T-helper 1 cell (primary cell): Measurements from ENCODE around the gene LDB2.
"Not testable (repeated sequence)": the region's sequence is repeated elsewhere in the genome, so short reads cannot be mapped to it uniquely, and the experiment has no call there.

Experiments
- DNase-seq, 5 donors: peaks; one replicate each; pipeline ENCODE4 v3.0.0-alpha.2; 2012 to 2020

The LDB2 gene

DNA sequence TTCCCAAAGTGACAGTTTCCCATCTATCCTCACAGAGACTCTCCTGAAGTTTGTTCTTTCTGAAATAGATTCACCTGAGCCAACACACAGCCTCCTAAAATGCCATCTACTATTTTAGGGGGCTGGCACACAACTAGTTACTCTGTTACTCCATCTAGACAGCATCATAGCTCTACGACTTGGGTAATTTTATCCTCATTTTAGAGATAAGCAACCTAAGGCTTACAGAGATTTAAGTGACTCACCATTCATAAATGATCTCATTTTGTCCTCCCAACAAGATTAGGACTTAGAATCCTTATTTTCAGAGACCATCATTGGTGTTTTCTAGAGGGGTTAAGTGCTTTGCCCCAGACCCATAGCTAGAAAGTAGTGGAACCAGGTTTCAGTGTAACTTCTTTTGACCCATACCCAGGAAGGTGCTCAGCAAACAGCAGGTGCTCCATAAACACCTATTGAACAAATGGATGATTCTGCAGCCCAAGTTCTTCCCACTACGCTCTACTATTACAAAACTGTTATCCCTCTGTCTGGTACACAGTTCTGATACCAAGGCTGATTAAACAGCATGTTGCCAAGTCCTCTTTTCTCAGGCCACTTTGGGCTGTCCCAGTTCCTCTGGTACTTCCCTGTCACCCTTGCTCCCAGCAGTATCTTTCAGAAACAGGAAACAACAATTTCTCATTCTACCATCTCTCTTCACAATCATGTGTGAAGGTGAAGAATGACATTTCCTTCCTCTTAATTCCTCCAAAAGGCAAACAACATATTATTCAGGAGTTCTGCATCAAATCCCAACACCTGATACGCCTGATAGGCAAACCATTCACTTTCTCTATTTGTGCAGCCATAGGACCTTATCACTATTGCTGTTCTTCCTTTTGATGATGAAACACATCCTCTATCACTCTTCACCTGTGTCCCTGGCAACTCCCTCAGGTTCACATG is 367.5 kb downstream of the LDB2 start:
- DNase-seq = no peak

DNA sequence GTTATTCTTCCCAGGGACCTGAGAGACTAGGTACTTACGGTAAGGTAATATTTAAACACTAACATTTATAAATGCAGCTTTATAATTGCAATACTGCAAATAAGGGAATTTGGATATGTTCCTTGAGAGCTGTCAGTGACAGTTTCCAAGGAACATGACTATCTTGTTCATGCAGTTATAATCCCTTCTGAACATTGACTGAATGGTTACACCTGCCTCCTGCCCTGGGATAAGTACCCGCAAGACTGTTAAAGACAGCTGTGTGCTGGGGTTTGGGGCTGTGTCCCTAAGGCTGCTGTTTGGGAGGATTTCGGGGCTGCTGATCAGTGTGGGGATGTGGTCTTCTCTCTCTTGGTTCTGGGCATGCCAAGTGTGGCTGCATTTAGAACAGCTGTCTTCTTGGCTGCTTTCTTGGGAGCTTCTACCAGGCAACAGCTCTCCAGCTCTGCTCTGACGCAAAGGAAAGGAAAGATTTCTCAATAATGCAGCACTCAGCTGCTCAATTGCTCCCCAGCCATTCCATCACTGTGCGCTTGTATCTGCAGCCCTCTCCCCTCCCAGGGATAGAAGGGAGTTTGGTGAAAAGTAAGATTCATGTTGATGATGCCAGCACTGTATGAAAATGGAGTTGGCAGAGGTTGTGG is 373.4 kb downstream of the LDB2 start:
- DNase-seq = no peak

DNA sequence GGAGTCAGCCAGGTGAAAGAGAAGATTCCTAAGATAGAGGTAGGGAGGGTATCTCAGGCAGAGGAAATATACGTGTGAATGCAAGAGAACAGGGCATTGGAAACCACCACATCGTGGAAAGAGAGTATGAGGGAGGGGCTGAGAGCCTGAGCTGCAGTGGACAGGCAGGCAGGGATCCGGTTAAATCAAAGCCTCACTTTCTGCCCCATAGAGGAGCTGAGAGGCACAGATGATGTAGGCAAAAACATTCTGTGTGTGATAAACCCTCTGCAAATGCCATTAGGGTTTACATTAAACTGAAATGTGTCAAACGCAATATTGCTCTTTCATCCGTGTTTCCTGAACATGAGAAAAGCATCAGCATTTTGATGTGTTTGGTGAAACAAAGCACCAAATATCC is 374.0 kb downstream of the LDB2 start:
- DNase-seq = no peak

DNA sequence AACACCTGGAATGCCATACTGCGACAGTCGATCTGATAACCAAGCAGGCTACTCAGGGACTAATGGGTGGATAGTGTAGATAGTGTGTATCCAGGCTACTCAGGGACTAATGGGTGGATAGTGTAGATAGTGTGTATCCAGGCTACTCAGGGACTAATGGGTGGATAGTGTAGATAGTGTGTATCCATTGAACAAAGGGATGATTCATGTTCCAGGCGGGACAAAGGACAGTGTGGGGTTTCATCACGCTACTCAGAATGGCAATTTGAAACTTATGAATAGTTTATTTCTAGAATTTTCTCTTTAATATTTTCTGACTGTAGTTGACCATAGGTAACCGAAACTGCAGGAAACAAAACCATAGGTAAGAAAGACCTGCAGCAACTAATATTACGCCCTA is 374.9 kb downstream of the LDB2 start:
- not testable (repeated sequence) for DNase-seq

DNA sequence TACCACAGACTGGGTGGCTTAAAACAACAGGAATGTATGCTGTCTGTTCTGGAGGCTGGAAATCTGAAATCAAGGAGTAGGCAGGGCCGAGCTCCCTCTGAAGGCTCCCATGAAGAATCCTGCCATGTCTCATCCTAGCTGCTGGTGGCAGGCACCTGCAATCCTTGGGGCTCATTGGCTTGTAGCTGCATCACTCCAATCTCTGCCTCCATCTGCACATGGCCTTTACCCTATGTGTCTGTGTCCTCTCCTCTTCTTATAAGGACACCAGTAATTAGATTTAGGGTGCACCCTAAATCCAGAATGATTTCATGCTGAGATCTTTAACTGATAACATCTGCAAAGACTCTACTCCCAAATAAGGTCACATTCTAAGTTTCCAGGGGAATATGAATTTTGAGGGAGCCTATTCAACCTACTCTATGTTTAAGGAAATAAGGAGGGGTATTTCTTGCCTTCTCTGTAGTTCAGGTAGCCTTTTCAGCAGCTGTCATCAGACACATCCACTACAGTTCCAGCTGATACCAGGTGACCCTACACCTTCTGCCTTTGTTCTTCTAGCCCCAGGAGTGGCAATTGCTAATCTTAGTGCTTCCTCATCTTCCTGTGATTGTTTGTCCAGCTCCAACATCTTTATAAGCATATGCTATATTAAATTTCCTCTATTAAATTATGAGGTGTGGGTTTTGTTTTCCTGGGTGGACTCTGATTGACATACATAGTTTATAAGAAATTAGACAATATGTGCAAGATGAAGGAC is 377.1 kb downstream of the LDB2 start:
- DNase-seq = no peak

DNA sequence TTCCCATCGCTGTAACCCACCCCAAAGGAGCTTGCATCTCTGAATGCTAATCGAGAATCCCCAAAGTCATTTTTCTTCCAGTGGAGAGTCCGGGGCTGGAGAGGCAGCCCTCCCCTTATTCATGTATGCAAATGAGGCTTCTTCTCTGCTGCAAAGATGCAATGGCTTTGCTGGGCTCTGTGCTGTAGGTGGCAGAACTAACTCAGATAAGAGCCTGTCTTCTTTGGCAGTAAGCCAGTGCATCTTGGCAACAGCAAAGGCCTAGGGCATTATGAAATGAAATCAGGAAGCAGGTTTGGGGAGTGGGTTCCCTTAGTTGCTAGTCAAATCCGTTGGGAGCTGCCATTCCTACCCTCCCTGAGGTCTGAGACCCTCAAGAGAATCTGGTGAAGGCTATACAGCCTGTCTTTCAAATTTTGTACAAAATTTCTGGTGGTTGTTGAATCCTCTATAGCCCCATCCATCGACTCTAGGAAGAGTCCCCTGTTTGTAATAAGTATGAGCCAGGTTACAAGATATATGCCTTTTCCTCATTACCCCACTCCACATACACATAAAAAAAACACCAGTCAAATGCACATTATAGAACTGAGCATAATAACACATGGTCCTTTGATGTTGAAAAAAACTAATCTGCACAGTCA is 381.5 kb downstream of the LDB2 start:
- DNase-seq = no peak

DNA sequence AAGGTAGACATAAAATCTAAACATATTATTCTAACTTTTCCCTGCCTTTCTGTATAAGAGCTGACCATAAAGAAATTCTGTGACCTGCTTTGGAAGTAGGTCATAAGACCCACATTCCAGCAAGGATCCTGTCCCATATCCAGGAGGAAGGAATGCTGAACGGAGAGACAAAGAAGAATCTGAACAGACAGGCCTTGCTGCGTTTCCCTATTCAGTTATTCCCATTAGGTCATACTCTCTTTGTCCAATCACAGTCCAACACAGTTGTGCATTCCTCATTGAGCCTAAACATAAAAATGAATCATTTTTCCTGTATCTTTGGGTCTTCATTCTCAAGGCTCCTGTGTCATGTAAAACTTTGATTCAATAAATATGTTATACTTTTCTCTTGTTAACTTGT is 384.6 kb downstream of the LDB2 start:
- DNase-seq = no peak

DNA sequence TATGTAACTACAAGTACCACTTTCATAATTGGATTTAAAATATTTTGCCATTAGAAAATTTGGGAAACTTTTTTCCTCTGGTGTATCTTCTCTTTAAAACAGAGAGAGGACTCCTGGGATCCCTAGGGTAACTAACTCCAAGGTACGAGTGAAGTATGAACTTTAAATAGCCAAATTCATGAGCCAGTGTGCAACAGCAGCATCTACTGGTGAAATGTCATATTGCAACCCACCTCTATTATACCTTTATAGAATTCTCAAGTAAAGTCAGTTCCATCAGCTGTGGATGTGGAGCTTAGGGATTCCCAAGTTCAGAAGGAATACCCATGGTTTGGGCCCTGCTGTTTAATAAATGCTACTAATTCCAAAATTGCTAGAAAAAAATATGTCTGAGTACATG is 389.5 kb downstream of the LDB2 start:
- no peak for DNase-seq

DNA sequence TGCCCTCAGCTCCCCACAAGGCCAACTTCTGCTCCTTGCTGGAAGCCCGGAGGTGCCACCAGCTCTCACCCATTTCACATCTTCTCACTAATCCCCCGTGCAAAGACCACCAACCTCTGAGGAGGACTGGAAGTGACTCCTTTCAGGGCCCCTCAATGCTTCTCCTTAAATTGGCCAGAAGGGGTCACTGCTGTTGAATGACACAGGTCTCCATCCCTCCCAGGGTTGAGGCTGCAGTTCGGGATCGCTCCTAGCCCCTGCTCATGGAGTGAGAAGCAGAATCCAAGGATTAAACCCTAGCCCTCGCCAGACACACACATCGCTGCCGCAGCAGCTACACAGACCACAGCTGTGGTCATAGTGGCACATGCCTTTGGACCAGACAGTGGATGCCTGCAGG is 392.7 kb downstream of the LDB2 start:
- DNase-seq = no peak

DNA sequence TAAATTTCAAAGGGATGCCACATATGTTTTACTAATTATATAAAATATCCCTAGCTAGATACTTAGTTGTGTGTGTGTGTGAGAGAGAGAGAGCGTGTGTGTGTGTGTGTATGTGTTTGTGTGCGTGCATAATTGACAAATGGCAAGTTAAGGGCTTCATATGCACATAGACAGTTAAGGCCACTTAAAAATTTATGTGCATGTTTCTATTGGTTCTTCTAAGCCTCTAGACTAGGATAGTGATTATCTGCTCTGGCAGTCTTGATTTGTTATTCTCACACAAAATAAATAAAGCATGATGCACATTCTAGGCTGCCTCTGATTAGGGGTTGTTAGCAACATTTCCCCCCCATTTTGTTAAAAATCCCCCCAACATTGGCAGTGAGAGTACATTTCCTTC is 393.2 kb downstream of the LDB2 start:
- no peak for DNase-seq

DNA sequence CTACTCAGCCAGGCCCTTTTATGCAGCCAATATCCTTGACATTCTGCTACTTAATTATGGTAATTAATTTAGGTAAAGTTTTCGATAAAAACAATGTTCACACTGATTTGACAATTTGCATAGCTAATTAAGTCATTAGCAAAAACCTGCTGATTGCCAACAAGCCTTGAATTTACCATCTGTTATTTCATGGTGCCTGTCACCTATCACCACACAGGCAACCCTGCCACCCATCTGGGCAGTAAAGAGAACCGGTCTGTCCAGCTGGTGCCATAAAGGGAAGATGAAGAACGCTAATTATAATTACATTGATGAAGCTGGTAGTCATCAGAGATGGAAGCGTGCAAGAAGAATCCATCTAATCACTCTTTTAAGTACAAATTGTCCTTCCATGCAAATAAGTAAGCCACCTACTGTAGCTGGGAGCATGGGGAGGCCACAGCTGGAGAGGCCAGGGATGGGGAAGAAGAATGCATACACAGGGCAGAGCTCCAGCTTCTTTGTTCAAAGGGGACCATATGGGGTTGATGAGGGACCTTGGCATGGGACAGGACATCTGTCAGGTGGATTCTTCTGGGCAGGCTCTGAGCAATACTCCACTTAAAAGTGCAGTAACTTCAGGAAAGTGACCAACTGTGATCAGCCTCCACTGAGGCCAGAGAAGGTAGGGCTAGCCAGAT is 394.9 kb downstream of the LDB2 start:
- DNase-seq = no peak

DNA sequence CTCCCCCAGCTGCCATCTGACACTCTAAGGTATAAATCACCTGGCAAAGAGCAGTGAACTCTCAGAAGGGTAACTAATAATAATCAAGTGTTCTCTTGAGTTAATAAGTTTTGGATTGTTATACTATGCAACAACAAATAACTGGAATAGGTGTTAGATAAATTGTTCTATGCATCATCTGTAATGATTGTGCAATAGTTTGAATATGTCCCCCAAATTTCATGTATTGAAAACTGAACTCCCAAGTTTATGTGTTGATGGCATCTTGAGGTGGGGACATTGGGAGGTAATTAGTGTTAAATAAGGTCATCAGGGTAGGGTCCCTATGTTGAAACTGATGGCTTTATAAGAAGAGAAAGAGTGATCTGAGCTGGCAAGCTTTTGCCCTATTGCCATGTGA is 399.5 kb downstream of the LDB2 start:
- DNase-seq = no peak

DNA sequence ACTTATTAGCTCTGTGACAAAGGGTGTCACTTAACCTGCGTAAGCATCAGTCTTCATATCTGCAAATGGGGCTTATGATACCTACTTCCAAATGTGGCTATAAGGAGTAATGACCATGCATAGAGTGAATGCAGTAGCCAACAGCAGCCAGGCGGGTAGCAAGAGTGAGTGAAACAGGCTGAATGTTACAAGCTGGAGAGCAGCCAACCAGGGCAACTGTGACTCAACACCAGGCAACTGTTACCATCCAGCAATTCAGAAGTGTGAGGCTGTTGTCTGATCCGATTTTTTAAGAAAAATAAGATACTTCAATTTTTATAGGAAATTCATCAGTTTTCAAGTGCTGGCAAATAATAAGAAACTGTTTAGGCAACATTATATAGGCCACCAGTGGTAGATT is 401.9 kb downstream of the LDB2 start:
- no peak for DNase-seq

DNA sequence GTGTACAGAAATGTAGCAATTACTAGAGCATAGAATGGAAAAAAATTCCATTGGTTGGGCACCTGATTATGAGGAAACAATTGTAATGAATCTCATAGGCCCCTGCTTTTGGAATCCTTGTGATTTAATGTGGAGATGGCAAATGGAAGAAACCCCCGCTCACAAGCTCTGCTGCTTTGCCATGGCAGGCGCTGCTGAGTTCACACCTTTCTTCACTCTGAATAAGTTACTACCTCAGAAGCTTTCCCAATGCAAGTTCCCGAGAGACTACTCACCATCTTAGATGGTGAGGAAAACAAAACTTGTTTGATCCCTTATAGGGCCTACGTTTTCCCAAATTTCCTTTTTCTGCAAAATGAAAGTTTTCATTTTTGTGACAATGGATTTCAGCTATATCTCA is 405.6 kb downstream of the LDB2 start:
- DNase-seq = no peak

DNA sequence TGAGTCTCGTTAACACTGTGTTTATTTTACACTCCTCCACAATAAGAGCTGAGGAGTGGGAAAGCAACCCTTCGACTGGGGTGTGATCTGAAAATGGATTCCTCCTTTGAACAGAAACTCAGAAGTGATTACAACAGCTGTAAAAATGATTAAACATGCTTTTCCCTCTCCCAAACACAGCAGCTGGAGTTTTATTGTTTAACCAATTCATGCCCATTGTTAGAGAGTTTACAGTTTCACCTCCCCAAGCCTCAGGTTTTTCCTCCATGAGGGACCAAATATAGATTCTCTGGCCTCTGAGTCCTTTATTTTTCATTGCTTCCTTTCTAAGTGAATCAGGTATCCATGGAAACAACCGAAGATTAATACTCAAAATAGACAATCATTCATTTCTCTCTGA is 409.2 kb downstream of the LDB2 start:
- DNase-seq = no peak

DNA sequence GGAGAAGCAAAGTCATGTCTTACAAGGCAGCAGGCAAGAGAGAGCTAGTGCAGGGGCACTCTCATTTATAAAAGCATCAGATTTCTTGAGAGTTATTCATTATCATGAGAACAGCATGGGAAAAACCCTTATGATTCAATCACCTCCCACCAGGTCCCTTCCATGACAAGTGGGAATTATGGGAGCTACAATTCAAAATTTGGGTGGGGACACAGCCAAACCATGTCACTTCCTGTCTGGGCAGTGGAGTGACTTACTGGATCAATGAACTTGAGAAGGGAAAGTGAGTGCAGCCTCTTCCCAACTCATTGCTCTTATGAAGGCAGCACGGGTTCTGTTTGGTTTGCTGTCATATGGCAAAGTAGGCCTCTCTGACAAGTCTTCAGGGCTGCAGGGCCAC is 410.4 kb downstream of the LDB2 start:
- no peak for DNase-seq

DNA sequence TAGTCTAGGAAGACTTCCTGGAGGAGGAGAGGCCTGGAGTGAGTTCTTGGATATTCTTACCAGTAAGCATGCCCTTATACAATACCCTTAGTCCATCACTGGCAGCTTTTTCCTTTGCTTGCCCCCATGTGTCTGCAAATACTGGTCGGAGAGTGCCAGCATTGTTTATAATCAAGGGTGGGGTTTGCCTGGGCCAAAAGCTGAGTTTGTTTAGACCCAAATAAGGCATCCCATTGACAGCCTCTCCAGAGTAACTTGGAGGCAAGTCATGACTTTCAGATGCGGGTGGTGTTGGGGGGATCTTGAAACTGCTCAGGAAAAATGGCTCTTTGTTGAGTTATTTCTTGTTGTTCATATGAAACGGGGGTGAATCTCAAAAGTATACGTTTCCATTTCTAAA is 413.7 kb downstream of the LDB2 start:
- DNase-seq = no peak

DNA sequence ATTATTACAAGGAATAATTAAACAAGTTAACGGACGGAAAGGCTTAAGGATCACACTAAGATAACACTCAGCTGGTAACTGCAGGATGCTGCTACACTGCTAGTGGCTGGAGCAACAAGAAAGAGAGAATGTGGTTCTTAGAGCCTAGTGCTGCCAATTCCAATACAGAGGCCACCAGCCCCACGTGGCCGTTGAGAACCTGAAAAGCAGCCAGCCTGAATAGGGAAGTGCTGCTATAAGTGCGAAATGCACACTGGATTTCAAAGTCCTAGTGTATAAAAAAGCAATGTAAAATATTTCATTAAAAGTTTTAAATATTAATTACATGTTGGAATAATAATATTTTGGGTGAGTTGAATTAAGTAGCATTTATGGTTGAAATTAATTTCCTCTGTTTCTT is 414.9 kb downstream of the LDB2 start:
- no peak for DNase-seq

DNA sequence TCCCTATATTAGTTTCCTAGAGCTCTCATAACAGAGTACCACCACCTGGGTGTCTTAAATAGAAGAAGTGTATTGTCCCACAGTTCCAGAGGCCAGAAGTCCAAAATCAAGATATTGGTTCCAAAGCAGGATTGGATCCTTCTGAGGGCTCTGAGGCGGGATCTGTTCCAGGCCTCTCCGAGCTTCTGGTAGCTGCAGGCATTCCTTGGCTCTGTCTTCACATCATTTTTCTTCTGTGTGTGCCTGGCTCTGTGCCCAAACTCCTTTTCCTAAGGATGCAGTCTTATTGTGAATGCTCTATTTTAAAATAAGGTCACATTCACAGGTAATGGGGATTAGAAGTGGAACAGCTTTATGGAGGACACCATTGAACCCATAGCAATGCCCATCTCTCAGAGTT is 418.4 kb downstream of the LDB2 start:
- DNase-seq = no peak

DNA sequence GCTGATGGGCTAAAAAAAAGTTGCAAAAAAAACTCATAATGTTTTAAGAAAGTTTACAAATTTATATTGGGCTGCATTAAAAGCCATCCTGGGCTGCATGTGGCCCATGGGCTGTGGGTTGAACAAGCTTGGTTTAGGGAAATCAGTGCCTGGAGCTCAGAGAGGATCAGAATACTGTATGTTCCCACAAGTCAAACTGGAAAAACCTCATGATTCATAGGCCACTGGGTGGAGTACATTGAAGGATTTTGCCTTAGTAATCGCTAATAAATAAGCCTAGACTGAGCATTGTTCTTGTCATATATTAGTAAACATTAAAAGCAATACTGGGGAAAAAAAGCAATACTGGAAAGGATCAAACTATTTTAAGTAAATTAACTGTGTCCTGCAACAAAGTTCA is 425.9 kb downstream of the LDB2 start:
- no peak for DNase-seq

DNA sequence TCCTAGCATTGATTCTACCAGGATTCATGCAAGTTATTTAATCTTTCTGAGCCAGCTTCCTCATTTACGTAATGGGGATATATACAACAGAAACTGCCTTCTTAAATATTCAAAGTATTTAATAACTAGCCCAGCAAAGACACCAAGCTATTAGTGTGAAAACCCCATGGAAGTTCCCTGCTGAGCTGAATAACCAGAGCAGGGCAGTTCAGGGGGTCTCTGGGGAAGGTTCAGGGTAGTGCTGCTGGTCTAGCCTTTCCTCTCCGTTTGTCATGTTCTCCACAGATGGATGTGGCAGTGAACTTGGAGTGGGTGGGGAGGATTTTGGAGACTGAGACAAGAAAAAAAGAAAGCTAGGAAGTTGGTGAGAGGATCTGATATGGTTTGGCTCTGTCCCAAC is 431.4 kb downstream of the LDB2 start:
- no peak for DNase-seq

DNA sequence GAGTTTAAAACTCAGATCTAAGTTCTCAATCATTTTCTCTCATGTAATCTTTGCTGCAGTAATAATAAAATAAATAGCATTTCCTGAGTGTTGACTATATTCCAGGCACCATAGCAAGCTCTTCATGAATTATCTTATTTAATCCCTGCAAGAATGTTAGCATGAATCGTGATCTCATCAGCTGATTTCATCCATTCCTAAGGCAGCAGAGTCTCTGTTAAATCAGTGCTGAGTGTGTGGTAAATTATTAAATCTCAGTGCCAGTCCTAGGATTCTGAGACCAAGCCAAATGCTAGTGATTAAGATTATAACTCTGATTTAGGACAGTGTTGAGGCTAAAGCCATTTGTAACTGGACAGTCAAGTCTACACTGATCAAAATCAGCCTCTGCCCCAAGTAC is 431.9 kb downstream of the LDB2 start:
- no peak for DNase-seq

DNA sequence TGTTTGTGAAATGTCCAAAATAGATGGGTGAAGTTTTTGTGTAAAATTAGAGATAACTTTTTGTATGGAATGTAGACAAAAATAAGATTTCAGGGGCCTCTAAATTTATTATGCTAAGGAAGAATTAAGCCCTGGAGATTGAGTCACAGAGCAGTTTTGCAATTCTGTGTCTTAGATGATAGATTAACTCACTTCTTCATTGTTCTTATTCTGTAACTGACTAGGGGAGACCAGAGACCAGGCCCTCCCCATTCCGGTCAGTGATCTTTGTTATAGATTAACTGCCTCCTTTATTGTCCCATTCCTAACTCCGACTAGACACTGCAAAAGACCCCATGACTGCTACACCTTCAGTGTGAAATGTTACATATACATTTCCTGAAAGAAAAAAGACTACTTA is 433.8 kb downstream of the LDB2 start:
- DNase-seq = no peak
